ENCODE data around the gene TCEA2.

The TCEA2 gene

DNA sequence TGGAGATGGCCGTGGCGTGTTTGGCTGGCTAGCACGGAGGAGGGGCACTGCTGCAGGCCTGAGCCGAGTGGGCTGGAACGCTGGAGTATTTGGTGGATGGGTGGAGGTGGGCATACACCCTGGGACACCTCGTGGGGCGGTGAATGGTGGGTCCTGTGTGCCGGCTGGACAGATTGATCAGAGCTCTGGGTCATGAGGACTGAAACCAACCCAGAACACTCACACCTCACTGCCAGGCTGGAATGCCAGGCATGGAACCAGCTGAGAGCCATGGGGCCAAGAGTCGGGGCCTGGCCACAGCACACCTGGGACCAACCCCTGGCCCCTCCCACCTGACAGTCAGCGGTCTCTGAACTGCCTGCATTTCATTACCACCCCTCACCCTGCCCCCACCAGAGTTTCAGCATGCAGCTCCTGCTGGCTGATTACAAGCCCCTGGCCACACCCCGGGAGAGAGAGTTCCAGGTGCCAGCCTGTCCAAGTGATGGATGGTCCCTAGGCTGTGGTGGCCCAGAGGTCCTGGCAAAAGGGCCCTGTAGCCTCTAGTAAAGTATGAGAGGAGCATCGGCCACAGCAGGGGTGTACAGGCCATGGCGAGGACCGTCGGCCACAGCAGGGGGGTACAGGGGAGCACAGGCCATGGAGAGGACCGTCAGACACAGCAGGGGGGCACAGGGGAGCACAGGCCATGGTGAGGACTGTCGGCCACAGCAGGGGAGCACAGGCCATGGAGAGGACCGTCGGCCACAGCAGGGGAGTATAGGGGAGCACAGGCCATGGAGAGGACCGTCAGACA, 41.1 kb downstream of the TCEA2 start:
- no peak for DNase-seq (ENCODE audit: low read depth in 1 of 2, low spot score in 1 of 2)
- no peak for TF ChIP-seq JUND (IDR thresholded peaks at IDR 0.05; ENCODE audit: low read depth)
- in situ Hi-C loops (cut with HindIII; ENCODE audit: low pct_unique_long_range_greater_than_20kb, low sequenced_read_pairs), result no loop called here

DNA sequence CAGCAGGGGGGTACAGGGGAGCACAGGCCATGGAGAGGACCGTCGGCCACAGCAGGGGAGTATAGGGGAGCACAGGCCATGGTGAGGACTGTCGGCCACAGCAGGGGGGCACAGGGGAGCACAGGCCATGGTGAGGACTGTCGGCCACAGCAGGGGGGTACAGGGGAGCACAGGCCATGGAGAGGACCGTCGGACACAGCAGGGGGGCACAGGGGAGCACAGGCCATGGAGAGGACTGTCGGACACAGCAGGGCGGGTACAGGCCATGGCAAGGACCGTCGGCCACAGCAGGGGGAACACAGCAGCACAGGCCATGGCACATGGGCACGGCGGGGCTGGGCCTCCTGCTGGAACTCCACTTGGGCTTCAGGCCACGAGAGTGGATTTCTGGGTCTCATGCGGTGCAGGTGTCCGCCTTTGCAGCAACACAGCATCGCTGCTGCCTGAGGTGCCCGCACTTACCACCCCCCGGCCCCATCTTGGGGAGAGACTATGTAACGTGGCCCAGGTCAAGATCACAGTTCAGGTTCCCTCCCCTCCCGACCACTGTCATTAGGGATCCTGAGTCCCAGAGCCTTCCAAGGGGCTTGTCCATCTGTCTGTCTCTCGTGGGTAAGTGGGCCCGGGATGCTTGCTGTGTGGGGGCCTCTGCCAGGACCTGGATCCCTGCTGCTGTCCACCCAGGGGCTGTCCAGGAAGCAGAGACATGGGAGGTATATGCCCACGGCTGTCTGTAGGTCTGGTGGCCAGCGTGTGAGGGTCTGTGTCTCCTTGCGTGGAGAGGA, 41.9 kb downstream of the TCEA2 start:
- in situ Hi-C loops (cut with HindIII; ENCODE audit: low pct_unique_long_range_greater_than_20kb, low sequenced_read_pairs), result no loop called here
- TF ChIP-seq JUND (IDR thresholded peaks at IDR 0.05; ENCODE audit: low read depth), result no peak
- DNase-seq (ENCODE audit: low read depth in 1 of 2, low spot score in 1 of 2), result no peak

DNA sequence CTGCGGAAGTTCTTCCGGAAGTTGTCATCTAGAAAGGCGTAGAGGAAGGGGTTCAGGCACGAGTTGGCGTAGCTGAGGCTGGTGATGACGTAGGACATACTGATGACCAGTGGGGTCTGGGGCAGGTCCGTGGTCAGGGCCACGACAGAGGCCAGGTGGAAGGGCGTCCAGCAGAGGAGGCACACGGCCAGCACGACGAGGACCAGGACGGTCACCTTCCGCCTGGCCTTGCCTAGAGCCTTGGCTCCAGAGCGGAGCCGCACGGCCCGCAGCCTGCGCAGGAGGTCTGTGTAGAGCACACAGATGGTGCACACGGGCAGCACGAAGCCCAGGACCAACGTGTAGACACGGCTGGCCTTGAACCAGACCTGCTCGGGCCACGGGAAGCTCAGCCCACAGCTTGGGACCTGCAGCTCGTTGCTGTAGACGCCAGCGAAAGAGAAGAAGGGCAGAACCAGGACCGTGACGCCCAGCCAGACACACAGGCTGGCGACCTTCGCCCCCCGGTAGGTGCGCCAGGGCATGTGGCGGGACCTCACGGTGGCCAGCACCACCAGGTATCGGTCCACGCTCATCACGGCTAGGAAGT, 42.9 kb downstream of the TCEA2 start:
- in situ Hi-C loops (cut with HindIII; ENCODE audit: low pct_unique_long_range_greater_than_20kb, low sequenced_read_pairs), result no loop called here
- no peak for DNase-seq (ENCODE audit: low read depth in 1 of 2, low spot score in 1 of 2)
- no peak for TF ChIP-seq JUND (IDR thresholded peaks at IDR 0.05; ENCODE audit: low read depth)

- DNase-seq (ENCODE audit: low read depth in 1 of 2, low spot score in 1 of 2), result no peak
Measured at GRCh38 chr20:64106435-64106961, 43.5 kb downstream of the TCEA2 start.

DNA sequence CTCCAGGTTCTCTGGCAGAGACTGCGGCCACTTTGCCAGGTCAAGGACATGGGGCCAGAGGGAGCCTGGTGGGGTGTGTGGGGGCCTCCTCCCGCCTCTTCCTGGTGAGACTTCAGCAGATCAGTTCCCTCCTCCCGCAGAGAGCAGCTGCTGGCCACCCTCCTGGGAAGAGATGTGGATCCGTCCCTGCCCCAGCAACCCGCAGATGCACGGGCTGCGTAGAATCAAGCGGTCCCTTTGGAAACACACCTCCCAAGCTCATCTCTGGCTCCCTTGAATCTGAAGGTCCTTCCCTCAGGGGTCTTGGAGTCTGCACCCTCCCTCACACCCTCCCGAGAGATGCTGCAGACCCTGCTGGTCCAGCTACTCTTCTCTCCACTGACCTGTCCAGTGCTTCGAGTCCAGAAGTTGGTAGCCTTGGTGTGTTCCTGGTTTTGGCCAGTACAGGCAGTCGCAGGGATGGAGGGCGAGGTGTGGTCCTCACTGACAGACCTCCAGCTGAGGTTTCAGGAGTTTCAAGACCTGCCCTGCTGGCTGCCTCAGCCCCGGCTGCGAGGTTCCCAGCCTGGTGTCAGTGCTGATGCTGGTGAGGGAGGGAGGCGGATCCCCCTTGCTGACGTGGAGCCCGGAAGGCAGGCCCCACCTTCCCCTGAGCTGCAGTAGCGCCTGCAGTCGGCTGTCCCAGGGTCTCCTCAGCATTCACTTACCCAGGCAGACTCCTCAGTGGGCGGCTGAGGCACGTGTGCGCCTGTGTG, 44.2 kb downstream of the TCEA2 start, which contains the start of gene NPBWR2:
Gene NPBWR2 (minus strand): TSS at position 585 of the 755 bp plus-strand sequence. CDS start 734 bp downstream, outside the sequence.
- TF ChIP-seq JUND (IDR thresholded peaks at IDR 0.05; ENCODE audit: low read depth), result no peak
- DNase-seq (ENCODE audit: low read depth in 1 of 2, low spot score in 1 of 2), result no peak
- in situ Hi-C loops (cut with HindIII; ENCODE audit: low pct_unique_long_range_greater_than_20kb, low sequenced_read_pairs), result no loop called here

More at GRCh38 chr20:64106435-64106961, 43.5 kb downstream of the TCEA2 start:
- no peak for TF ChIP-seq JUND (IDR thresholded peaks at IDR 0.05; ENCODE audit: low read depth)
- in situ Hi-C loops (cut with HindIII; ENCODE audit: low pct_unique_long_range_greater_than_20kb, low sequenced_read_pairs), result no loop called here

- no peak for TF ChIP-seq JUND (IDR thresholded peaks at IDR 0.05; ENCODE audit: low read depth)
- in situ Hi-C loops (cut with HindIII; ENCODE audit: low pct_unique_long_range_greater_than_20kb, low sequenced_read_pairs), result no loop called here
- DNase-seq (ENCODE audit: low read depth in 1 of 2, low spot score in 1 of 2), result no peak
Measured at GRCh38 chr20:64107736-64108457, 44.9 kb downstream of the TCEA2 start.

DNA sequence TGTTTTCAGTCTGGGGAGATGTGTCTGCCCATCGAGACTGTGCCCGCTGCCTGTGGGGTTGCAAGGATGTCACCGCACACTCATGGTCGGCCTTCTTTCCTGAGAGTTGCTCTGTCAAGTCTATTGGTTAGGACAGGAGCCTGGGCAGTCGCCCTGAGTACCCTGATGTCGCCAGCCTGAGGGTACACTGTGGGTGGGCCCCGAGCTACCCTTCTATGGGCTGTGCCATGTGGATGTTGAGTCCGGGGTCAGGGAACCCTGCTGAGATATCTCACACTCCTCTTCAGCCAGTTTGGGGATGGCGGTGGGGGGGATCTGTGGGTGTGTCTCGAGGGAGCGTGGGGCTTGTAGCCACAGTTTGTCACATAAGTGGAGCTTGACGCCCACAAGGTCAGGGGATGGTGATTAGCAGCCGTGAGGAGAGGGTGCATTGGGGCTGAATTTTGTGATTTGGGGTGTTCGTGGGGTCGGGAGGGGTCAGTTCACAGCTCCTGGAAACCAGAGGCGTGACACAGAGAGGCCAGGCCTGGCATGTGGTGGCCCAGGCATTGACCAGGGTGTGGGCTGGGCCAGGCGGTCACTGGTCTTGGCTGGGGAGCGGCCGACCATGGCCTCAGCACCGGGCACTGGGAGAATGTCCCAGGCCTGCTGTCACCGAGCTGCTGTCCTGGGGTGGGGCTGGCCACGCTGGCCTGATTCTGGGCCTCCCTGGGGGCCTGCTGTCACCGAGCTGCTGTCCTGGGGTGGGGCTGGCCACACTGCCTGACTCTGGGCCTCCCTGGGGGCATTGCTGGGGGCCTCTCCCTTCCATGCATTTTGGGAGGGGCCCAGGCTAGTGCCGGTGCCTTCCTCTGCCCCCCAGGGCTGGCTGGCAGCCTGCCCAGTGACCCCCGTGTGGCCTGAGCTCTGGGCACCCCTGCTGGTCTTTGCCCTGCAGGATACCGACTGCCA, 46.0 kb downstream of the TCEA2 start:
- DNase-seq (ENCODE audit: low read depth in 1 of 2, low spot score in 1 of 2), result no peak
- in situ Hi-C loops (cut with HindIII; ENCODE audit: low pct_unique_long_range_greater_than_20kb, low sequenced_read_pairs), result no loop called here
- TF ChIP-seq JUND (IDR thresholded peaks at IDR 0.05; ENCODE audit: low read depth), result no peak

DNA sequence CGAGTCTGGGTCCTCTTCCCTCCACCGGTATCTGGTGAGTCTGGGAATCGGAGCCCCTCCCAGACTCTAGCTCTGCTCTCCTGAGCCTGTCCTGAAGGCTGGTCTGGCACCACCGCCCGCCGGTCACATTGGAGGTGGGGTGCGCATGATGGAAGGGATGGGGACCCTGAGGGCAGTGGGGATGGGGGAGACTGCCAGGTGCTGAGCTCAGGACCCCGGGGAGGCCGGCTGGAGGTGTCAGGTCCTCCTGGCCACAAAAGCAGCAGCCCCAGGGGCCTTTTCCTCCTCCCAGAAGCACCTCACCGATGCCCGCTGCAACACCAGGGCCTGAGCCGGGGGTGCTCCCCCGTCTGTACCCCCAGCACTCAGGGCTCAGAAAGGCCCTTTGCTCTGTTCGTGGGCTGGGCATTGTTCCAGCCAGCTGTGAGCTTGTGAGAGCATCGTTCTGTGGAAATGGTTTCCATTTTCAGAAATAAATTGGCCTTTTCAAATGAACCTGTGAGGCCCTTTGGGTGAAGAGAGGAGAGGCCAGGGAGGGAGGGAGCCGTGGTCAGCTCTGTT, 46.9 kb downstream of the TCEA2 start:
- no peak for TF ChIP-seq JUND (IDR thresholded peaks at IDR 0.05; ENCODE audit: low read depth)
- no peak for DNase-seq (ENCODE audit: low read depth in 1 of 2, low spot score in 1 of 2)
- in situ Hi-C loops (cut with HindIII; ENCODE audit: low pct_unique_long_range_greater_than_20kb, low sequenced_read_pairs), result no loop called here

DNA sequence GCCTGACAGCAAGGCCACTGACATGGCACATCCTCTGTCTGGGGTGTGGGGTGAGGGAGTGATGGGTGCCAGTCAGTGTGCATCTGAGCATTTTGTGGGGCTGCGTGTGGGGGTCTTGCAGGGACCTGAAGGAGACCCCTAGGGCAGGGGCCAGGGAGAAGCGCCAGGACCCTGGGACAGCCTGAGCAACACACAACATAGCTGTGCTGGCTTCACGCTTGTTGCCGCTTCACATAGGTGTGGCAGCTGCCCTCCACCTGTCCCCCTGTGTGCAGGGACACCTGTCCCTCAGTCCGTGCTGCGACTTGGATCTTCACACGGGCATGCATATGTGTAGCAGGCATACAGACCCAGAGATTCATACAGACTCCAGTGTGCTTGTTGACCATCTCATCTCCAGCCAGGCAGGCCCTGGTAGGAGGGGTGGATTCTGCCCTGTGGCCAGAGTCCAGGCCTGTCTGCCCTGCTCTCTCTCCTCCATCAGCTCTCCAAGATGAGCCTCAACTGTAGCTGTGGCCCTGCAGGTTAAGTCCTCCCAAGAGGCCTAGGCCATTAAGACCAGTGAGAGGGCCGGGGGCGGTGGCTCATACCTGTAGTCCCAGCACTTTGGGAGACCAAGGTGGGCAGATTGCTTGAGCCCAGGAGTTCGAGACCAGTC, 47.5 kb downstream of the TCEA2 start:
- DNase-seq (ENCODE audit: low read depth in 1 of 2, low spot score in 1 of 2), result no peak
- in situ Hi-C loops (cut with HindIII; ENCODE audit: low pct_unique_long_range_greater_than_20kb, low sequenced_read_pairs), result no loop called here
- no peak for TF ChIP-seq JUND (IDR thresholded peaks at IDR 0.05; ENCODE audit: low read depth)

All from T47D (cell line).